T-cell (primary cell): ENCODE results near the gene PRKCD. TPM values are rescaled to one million over a fixed set of nuclear protein-coding genes. Genes with fewer than 3 reads are reported as not detected.

Experiments used
- ATAC-seq, 4 experiments: fragments of 200-7000 bp in 3 of 4; fragments of 150-1000 bp in 1 of 4; cut with Tn5 transposase; replicated peaks in 1 of 4; 1 replicate in 3 of 4; 2 replicates in 1 of 4; pipeline ENCODE4 v1.10.0; 2021; ENCODE audit warnings: moderate library complexity in 3 of 4, mild to moderate bottlenecking in 2 of 4, moderate number of reproducible peaks in 1 of 4
- CTCF ChIA-PET, 2 donors: fragments of 300-600 bp; sonication (Branson Sonifier 250); formaldehyde crosslinking; loops; one replicate each; lab custom pipeline; 2022; ENCODE audit warnings: antibody characterized with exemption in 2 of 2; lab: Charles Lee
- POLR2A ChIA-PET, 2 donors: fragments of 300-600 bp; sonication (Branson Sonifier 250); formaldehyde crosslinking; loops; one replicate each; lab custom pipeline; 2022; ENCODE audit warnings: antibody characterized with exemption in 2 of 2; lab: Charles Lee
- DNase-seq, 35 experiments: peaks; one replicate each; pipeline versions ENCODE4 v3.0.0 to v3.0.0-alpha.2; 2013 to 2023
- H3K27ac ChIP-seq: one replicate; pipeline ENCODE4 v1.5.1; 2013; ENCODE audit warnings: low read length
- H3K27me3 ChIP-seq, 2 experiments: replicated peaks in 1 of 2; 1 replicate in 1 of 2; 2 replicates in 1 of 2; pipeline versions ENCODE4 v1.6.1 to v1.7.0; 2013; ENCODE audit warnings: low read length in 1 of 2, mixed read lengths in 1 of 2; ENCODE audit not compliant: control insufficient read depth in 2 of 2, insufficient read depth in 2 of 2; ENCODE audit errors: extremely low read depth in 1 of 2
- H3K36me3 ChIP-seq, 2 donors: 1 replicate in 1 of 2; 2 replicates in 1 of 2; pipeline versions ENCODE4 v1.6.1 to v1.7.0; 2013; ENCODE audit warnings: low read length in 1 of 2; ENCODE audit not compliant: control insufficient read depth in 2 of 2, insufficient read depth in 1 of 2; ENCODE audit errors: extremely low read depth in 1 of 2
- H3K4me1 ChIP-seq, 2 experiments: 1 replicate in 1 of 2; 2 replicates in 1 of 2; pipeline versions ENCODE4 v1.6.1 to v1.7.0; 2013; ENCODE audit warnings: low read length in 2 of 2, mixed read lengths in 1 of 2; ENCODE audit not compliant: insufficient read depth in 2 of 2, control insufficient read depth in 1 of 2; ENCODE audit errors: extremely low read depth in 1 of 2
- H3K4me3 ChIP-seq, 2 donors: 1 replicate in 1 of 2; 2 replicates in 1 of 2; pipeline versions ENCODE4 v1.5.1 to v1.7.0; 2013; ENCODE audit warnings: mild to moderate bottlenecking in 2 of 2, low read length in 1 of 2, moderate library complexity in 1 of 2; ENCODE audit not compliant: control insufficient read depth in 1 of 2; ENCODE audit errors: extremely low read depth in 1 of 2
- H3K9me3 ChIP-seq: 2 replicates; pipeline ENCODE4 v1.7.0; 2013
- H3K27ac Mint-ChIP-seq, 2 donors: one replicate each; pipeline ENCODE4 v1.8.0; 2020 to 2021; ENCODE audit warnings: mild to moderate bottlenecking in 2 of 2, mixed read lengths in 2 of 2
- H3K27me3 Mint-ChIP-seq, 2 donors: one replicate each; pipeline ENCODE4 v1.8.0; 2021 to 2022; ENCODE audit warnings: mixed read lengths in 2 of 2
- H3K36me3 Mint-ChIP-seq: one replicate; pipeline ENCODE4 v1.8.0; 2021; ENCODE audit warnings: mixed read lengths
- H3K4me1 Mint-ChIP-seq, 3 donors: one replicate each; pipeline ENCODE4 v1.8.0; 2020 to 2022; ENCODE audit warnings: mixed read lengths in 3 of 3, mild to moderate bottlenecking in 1 of 3
- H3K4me3 Mint-ChIP-seq, 3 donors: one replicate each; pipeline ENCODE4 v1.8.0; 2020 to 2022; ENCODE audit warnings: mild to moderate bottlenecking in 3 of 3, mixed read lengths in 3 of 3, moderate library complexity in 3 of 3
- H3K9me3 Mint-ChIP-seq, 3 donors: one replicate each; pipeline ENCODE4 v1.8.0; 2020 to 2022; ENCODE audit warnings: mixed read lengths in 3 of 3
- whole genome bisulfite sequencing: methylation state at CpG from one replicate; pipeline ENCODE4 v1.1.5; 2013; ENCODE audit warnings: missing lambda C conversion rate; ENCODE audit not compliant: insufficient coverage; 5-methylcytosine and 5-hydroxymethylcytosine counted together
- total RNA-seq, 35 experiments: library from RNA in 6 of 35; stranded (reverse) in 6 of 35; fragments of 120-200 nt in 1 of 35; gene quantifications; one replicate each; pipeline versions ENCODE4 v1.2.1 to v1.2.4 and lab custom pipeline; 2013 to 2026

The PRKCD gene
- total RNA-seq, 5 donors from 2014 or later (not counting 1 experiment from before 2014, with no cell fraction given) = 15.3 to 23.3 (median 19.2) TPM

GRCh38 chr3:53170325-53171063 is 9.5 kb downstream of the PRKCD start:
- Mint-ChIP-seq H3K27ac (peak overlapping the region in 1 of 2 donors; percentile 61), H3K9me3 (no peaks in the 10 kb centered on the region), H3K27me3 (no peaks in the 10 kb centered on the region), H3K4me3 (no peak overlapping the region), H3K36me3 (peaks cover 3% of the 10 kb centered on the region), H3K4me1 (peaks cover 43 to 53% (median 49%) of the 10 kb centered on the region in 3 donors)
- ChIA-PET CTCF (no interaction called here), POLR2A (interaction anchor here in 1 of 2 donors (0.5 kb wide), 1 partner anchor 589 kb away, joined by 4 read pairs; no protein-coding TSS in a partner anchor)
- Histone ChIP-seq H3K36me3 (peaks cover 0 to 7% of the 10 kb centered on the region in 2 donors), H3K4me1 (peaks cover 0 to 44% of the 10 kb centered on the region in 2 experiments), H3K9me3 (no peaks in the 10 kb centered on the region), H3K27ac (no peak overlapping the region), H3K27me3 (no peaks in the 10 kb centered on the region), H3K4me3 (no peak overlapping the region)
- DNase-seq = peak in 1 of 35 experiments; percentile 30
- WGBS = 67% methylated on average over 12 of the region's 17 CpGs
- ATAC-seq = no peak

- peaks cover 3% of the 10 kb centered on the region for H3K36me3 Mint-ChIP-seq
- H3K4me1 Mint-ChIP-seq = peaks cover 43 to 53% (median 49%) of the 10 kb centered on the region in 3 donors
- no peaks in the 10 kb centered on the region for H3K9me3 Mint-ChIP-seq
- 78% methylated on average over 5 of the region's 7 CpGs for WGBS
- H3K27ac Mint-ChIP-seq = peak overlapping the region in 1 of 2 donors; percentile 61
- DNase-seq (no peak), ATAC-seq (no peak)
- peaks cover 1 to 8% of the 10 kb centered on the region in 2 donors for H3K36me3 ChIP-seq
- no peak overlapping the region for H3K27ac ChIP-seq
- no peaks in the 10 kb centered on the region for H3K27me3 ChIP-seq
- no peaks in the 10 kb centered on the region for H3K9me3 ChIP-seq
- ChIA-PET CTCF (no interaction called here), POLR2A (no interaction called here)
- H3K27me3 Mint-ChIP-seq = no peaks in the 10 kb centered on the region
- no peak overlapping the region for H3K4me3 ChIP-seq
- peaks cover 0 to 44% of the 10 kb centered on the region in 2 experiments for H3K4me1 ChIP-seq
- H3K4me3 Mint-ChIP-seq = no peak overlapping the region
Measured at GRCh38 chr3:53171064-53171418, 10.0 kb downstream of the PRKCD start.

- Histone ChIP-seq H3K9me3 (no peaks in the 10 kb centered on the region), H3K4me3 (no peak overlapping the region), H3K4me1 (peaks cover 0 to 37% of the 10 kb centered on the region in 2 experiments), H3K27ac (no peak overlapping the region), H3K27me3 (no peaks in the 10 kb centered on the region), H3K36me3 (peaks cover 3 to 8% of the 10 kb centered on the region in 2 donors)
- Mint-ChIP-seq H3K27me3 (no peaks in the 10 kb centered on the region), H3K36me3 (peaks cover 3% of the 10 kb centered on the region), H3K4me1 (peaks cover 43 to 47% (median 44%) of the 10 kb centered on the region in 3 donors), H3K4me3 (no peak overlapping the region), H3K27ac (peak overlapping the region in 1 of 2 donors; percentile 58), H3K9me3 (no peaks in the 10 kb centered on the region)
- ChIA-PET CTCF (no interaction called here), POLR2A (no interaction called here)
- WGBS = 82% methylated on average over 6 of the region's 7 CpGs
- DNase-seq (no peak), ATAC-seq (no peak)
Measured at GRCh38 chr3:53171827-53172505, 11.0 kb downstream of the PRKCD start.

- CTCF ChIA-PET = no interaction called here
- no peaks in the 10 kb centered on the region for H3K9me3 ChIP-seq
- H3K27me3 Mint-ChIP-seq = no peaks in the 10 kb centered on the region
- no peaks in the 10 kb centered on the region for H3K9me3 Mint-ChIP-seq
- no peak overlapping the region for H3K4me3 ChIP-seq
- H3K27me3 ChIP-seq = no peaks in the 10 kb centered on the region
- H3K27ac Mint-ChIP-seq = no peak overlapping the region
- 90% methylated on average over 5 of the region's 5 CpGs for WGBS
- peaks cover 6% of the 10 kb centered on the region for H3K36me3 Mint-ChIP-seq
- H3K4me3 Mint-ChIP-seq = no peak overlapping the region
- H3K4me1 Mint-ChIP-seq = peaks cover 34 to 39% (median 36%) of the 10 kb centered on the region in 3 donors
- DNase-seq (no peak), ATAC-seq (no peak)
- H3K27ac ChIP-seq = no peak overlapping the region
- H3K36me3 ChIP-seq = peaks cover 3 to 8% of the 10 kb centered on the region in 2 donors
- peaks cover 0 to 29% of the 10 kb centered on the region in 2 experiments for H3K4me1 ChIP-seq
- POLR2A ChIA-PET = interaction anchor here in 1 of 2 donors (0.7 kb wide), 1 partner anchor 9 kb away, joined by 3 read pairs; no protein-coding TSS in a partner anchor
Measured at GRCh38 chr3:53173107-53173506, 12.1 kb downstream of the PRKCD start.

GRCh38 chr3:53174346-53175250 is 13.6 kb downstream of the PRKCD start:
- H3K36me3 Mint-ChIP-seq = peaks cover 14% of the 10 kb centered on the region
- no peak overlapping the region for H3K4me3 Mint-ChIP-seq
- POLR2A ChIA-PET = no interaction called here
- Histone ChIP-seq H3K4me3 (no peak overlapping the region), H3K27me3 (no peaks in the 10 kb centered on the region), H3K27ac (no peak overlapping the region), H3K36me3 (peaks cover 3 to 16% of the 10 kb centered on the region in 2 donors), H3K4me1 (peaks cover 0 to 19% of the 10 kb centered on the region in 2 experiments), H3K9me3 (no peaks in the 10 kb centered on the region)
- peaks cover 21 to 31% (median 23%) of the 10 kb centered on the region in 3 donors for H3K4me1 Mint-ChIP-seq
- no peaks in the 10 kb centered on the region for H3K9me3 Mint-ChIP-seq
- no peak overlapping the region for H3K27ac Mint-ChIP-seq
- CTCF ChIA-PET = interaction anchor here in 1 of 2 donors (0.6 kb wide), 1 partner anchor 49 kb away, joined by 6 read pairs; no protein-coding TSS in a partner anchor
- WGBS = 91% methylated on average over 4 of the region's 9 CpGs
- H3K27me3 Mint-ChIP-seq = no peaks in the 10 kb centered on the region
- no peak for DNase-seq
- ATAC-seq = no peak
